ENCODE results near the gene LAMB3. TPM values are rescaled to one million over a fixed set of nuclear protein-coding genes. Genes with fewer than 3 reads are reported as not detected.

The LAMB3 gene
- total RNA-seq, 1 experiment from 2014 or later, result 473 TPM

DNA sequence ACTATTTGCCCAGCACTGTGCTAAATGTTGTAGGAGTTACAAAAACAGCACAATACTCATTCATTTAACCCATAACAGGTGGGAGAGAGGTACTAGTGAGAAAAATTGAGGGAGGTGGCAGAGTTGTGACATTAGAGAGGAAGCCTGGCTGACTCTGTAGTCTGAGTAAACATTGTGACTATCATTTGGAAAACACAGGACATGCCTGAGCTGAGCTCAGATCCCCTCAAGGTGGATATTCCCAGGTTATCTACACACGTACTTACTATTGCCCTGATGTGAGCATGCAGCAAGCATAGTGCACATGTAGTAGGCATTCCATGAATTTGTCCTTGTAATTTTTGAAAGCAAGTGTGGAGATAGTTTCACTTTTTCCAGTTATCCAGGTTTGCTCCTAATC lies 57.8 kb downstream of the LAMB3 start:
- no peaks in the 10 kb centered on the region for H3K9me2 ChIP-seq (replicated peaks; ENCODE audit: low read length)
- ATAC-seq, result peak; percentile 85
- no peaks in the 10 kb centered on the region for H3F3A ChIP-seq (ENCODE audit: low read length, unreplicated experiment)
- H3K9ac ChIP-seq (ENCODE audit: low read length), result no peak overlapping the region
- ChIA-PET POLR2A (ENCODE audit: unreplicated experiment) (no interaction called here), CTCF (no interaction called here)
- no peaks in the 10 kb centered on the region for H3K79me2 ChIP-seq (ENCODE audit: low read length)
- peak; percentile 66 for DNase-seq
- intact Hi-C loops (cut with micrococcal nuclease), result no loop called here
- peak overlapping the region; percentile 11 for H3K4me2 ChIP-seq (ENCODE audit: low read length)
- no peaks in the 10 kb centered on the region for H4K20me1 ChIP-seq (ENCODE audit: low read length)
- H3K27me3 ChIP-seq (ENCODE audit: low read length), result no peaks in the 10 kb centered on the region
- peaks cover 19% of the 10 kb centered on the region for H3K4me1 ChIP-seq (ENCODE audit: insufficient read depth, low read length)
- no peak overlapping the region for H3K27ac ChIP-seq (ENCODE audit: low read length)
- H2AFZ ChIP-seq (ENCODE audit: low read length), result no peak overlapping the region
- no peaks in the 10 kb centered on the region for H3K36me3 ChIP-seq (ENCODE audit: low read depth, low read length)
- no TSS peak for BruUV-seq (replicated peaks)
- no peaks in the 10 kb centered on the region for H3K9me3 ChIP-seq (ENCODE audit: low read length)
- no peak overlapping the region for H3K4me3 ChIP-seq (ENCODE audit: low read length)
- TF ChIP-seq EZH2phosphoT487 (IDR thresholded peaks at IDR 0.05; ENCODE audit: borderline replicate concordance, low read length) (no peak), EZH2 (IDR thresholded peaks at IDR 0.05; ENCODE audit: low read length, unreplicated experiment) (no peak)
- TF ChIP-seq, protein P1, sequence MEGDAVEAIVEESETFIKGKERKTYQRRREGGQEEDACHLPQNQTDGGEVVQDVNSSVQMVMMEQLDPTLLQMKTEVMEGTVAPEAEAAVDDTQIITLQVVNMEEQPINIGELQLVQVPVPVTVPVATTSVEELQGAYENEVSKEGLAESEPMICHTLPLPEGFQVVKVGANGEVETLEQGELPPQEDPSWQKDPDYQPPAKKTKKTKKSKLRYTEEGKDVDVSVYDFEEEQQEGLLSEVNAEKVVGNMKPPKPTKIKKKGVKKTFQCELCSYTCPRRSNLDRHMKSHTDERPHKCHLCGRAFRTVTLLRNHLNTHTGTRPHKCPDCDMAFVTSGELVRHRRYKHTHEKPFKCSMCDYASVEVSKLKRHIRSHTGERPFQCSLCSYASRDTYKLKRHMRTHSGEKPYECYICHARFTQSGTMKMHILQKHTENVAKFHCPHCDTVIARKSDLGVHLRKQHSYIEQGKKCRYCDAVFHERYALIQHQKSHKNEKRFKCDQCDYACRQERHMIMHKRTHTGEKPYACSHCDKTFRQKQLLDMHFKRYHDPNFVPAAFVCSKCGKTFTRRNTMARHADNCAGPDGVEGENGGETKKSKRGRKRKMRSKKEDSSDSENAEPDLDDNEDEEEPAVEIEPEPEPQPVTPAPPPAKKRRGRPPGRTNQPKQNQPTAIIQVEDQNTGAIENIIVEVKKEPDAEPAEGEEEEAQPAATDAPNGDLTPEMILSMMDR (conservative IDR thresholded peaks at IDR 0.05; ENCODE audit: low read depth, low read length), result no peak

DNA sequence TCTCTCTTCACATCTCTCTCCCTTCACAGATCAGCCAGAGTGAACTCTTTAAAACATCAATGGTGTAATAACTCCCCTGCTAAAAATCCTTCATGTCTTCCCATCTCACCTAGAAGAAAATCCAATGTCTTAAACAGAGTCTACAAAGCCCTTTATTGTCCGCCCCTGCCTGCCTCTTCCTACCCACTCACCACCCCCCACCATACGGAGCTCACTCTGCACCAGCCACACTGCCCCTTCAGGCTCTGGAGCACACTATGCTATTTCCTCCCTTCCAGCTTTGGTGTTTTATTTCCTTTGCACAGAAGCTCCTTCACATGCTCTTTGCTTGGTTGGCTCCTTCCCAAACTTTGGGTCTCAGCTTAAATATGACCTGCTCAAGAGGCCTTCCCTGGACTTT lies 58.5 kb downstream of the LAMB3 start:
- no peaks in the 10 kb centered on the region for H4K20me1 ChIP-seq (ENCODE audit: low read length)
- peak overlapping the region; percentile 11; the same call in 1 of the 2 replicates for H3K4me2 ChIP-seq (ENCODE audit: low read length)
- H3K27me3 ChIP-seq (ENCODE audit: low read length), result no peaks in the 10 kb centered on the region
- intact Hi-C loops (cut with micrococcal nuclease), result no loop called here
- CTCF ChIA-PET, result interaction anchor here (0.7 kb wide), 1 partner anchor 24 kb away, joined by 3 read pairs; no protein-coding TSS in a partner anchor
- no peak overlapping the region for H3K4me3 ChIP-seq (ENCODE audit: low read length)
- H2AFZ ChIP-seq (ENCODE audit: low read length), result no peak overlapping the region
- POLR2A ChIA-PET (ENCODE audit: unreplicated experiment), result no interaction called here
- BruUV-seq (replicated peaks), result no TSS peak
- no peaks in the 10 kb centered on the region for H3K36me3 ChIP-seq (ENCODE audit: low read depth, low read length)
- peak; percentile 34; the same call in 1 of the 2 replicates for ATAC-seq
- no peaks in the 10 kb centered on the region for H3K9me2 ChIP-seq (replicated peaks; ENCODE audit: low read length)
- TF ChIP-seq, protein P1 (conservative IDR thresholded peaks at IDR 0.05; ENCODE audit: low read depth, low read length), result no peak
- no peak for TF ChIP-seq EZH2 (IDR thresholded peaks at IDR 0.05; ENCODE audit: low read length, unreplicated experiment)
- H3K4me1 ChIP-seq (ENCODE audit: insufficient read depth, low read length), result peaks cover 23% of the 10 kb centered on the region
- no peak for DNase-seq
- no peaks in the 10 kb centered on the region for H3K9me3 ChIP-seq (ENCODE audit: low read length)
- no peaks in the 10 kb centered on the region for H3K79me2 ChIP-seq (ENCODE audit: low read length)
- no peak overlapping the region for H3K9ac ChIP-seq (ENCODE audit: low read length)
- no peak overlapping the region for H3K27ac ChIP-seq (ENCODE audit: low read length)
- no peaks in the 10 kb centered on the region for H3F3A ChIP-seq (ENCODE audit: low read length, unreplicated experiment)

DNA sequence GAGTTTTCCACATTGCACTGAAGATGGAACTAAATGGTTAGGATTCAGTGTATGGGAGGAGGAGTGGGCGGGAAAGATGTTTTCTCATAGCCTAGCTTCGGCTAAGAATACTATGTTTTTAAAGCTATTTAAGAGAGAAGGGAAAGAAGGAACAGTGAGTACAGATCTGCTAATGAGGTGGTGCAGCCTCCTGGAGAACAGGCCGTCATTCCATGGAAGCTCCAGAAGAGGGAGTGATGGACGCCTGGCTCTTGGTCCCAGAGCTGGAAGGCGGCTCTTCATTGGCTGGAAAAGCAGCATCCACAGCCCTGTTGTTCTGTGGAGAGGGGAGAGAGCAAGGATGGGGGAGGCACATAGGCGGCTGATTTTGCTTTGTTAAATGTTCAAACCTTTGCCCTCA lies 61.8 kb downstream of the LAMB3 start:
- TF ChIP-seq, protein P1 (conservative IDR thresholded peaks at IDR 0.05; ENCODE audit: low read depth, low read length), result no peak
- TF ChIP-seq EZH2 (IDR thresholded peaks at IDR 0.05; ENCODE audit: low read length, unreplicated experiment), result no peak
- TF ChIP-seq EZH2phosphoT487 (IDR thresholded peaks at IDR 0.05; ENCODE audit: borderline replicate concordance, low read length), result no peak
- Histone ChIP-seq H3K4me2 (ENCODE audit: low read length) (no peak overlapping the region), H3K36me3 (ENCODE audit: low read depth, low read length) (no peaks in the 10 kb centered on the region), H3K9me3 (ENCODE audit: low read length) (no peaks in the 10 kb centered on the region), H3K4me1 (ENCODE audit: insufficient read depth, low read length) (peaks cover 57% of the 10 kb centered on the region), H4K20me1 (ENCODE audit: low read length) (no peaks in the 10 kb centered on the region), H3K4me3 (ENCODE audit: low read length) (no peak overlapping the region), H3K9me2 (replicated peaks; ENCODE audit: low read length) (no peaks in the 10 kb centered on the region), H2AFZ (ENCODE audit: low read length) (no peak overlapping the region), H3K79me2 (ENCODE audit: low read length) (no peaks in the 10 kb centered on the region), H3F3A (ENCODE audit: low read length, unreplicated experiment) (no peaks in the 10 kb centered on the region), H3K27ac (ENCODE audit: low read length) (no peak overlapping the region), H3K9ac (ENCODE audit: low read length) (no peak overlapping the region), H3K27me3 (ENCODE audit: low read length) (no peaks in the 10 kb centered on the region)
- ChIA-PET POLR2A (ENCODE audit: unreplicated experiment) (no interaction called here), CTCF (no interaction called here)
- DNase-seq, result no peak
- intact Hi-C loops (cut with micrococcal nuclease), result no loop called here
- no TSS peak for BruUV-seq (replicated peaks)
- no peak for ATAC-seq

Measured in PC-3 (cell line).